HEK293T (cell line): ENCODE measurements around the gene AADACL4.

Source experiments
- BHLHE40 ChIP-seq: fragments of 450-650 bp; IDR thresholded peaks from 2 replicates; pipeline ENCODE4 v1.6.1; 2016; ENCODE audit warnings: mild to moderate bottlenecking, moderate library complexity, borderline replicate concordance
- ELF4 ChIP-seq: fragments of 450-650 bp; IDR thresholded peaks from 2 replicates; pipeline ENCODE4 v1.6.1; 2017; ENCODE audit warnings: antibody characterized with exemption
- FOXK2 ChIP-seq: fragments of 450-650 bp; IDR thresholded peaks from 2 replicates; pipeline ENCODE4 v1.6.1; 2016; ENCODE audit warnings: mild to moderate bottlenecking
- FOXM1 ChIP-seq: fragments of 450-650 bp; IDR thresholded peaks from 2 replicates; pipeline ENCODE4 v1.6.1; 2017; ENCODE audit warnings: mild to moderate bottlenecking, borderline replicate concordance
- HDGF ChIP-seq: fragments of 450-650 bp; IDR thresholded peaks from 2 replicates; pipeline ENCODE4 v1.6.1; 2017; ENCODE audit warnings: antibody characterized with exemption, borderline replicate concordance
- PKNOX1 ChIP-seq: fragments of 450-650 bp; IDR thresholded peaks from 2 replicates; pipeline ENCODE4 v1.6.1; 2016
- SP1 ChIP-seq: fragments of 450-650 bp; IDR thresholded peaks from 2 replicates; pipeline ENCODE4 v1.6.1; 2017
- SUZ12 ChIP-seq: fragments of 450-650 bp; IDR thresholded peaks from 2 replicates; pipeline ENCODE4 v1.6.1; 2016; ENCODE audit warnings: mild to moderate bottlenecking
- TARDBP ChIP-seq: fragments of 450-650 bp; IDR thresholded peaks from 2 replicates; pipeline ENCODE4 v1.6.1; 2016

- TF ChIP-seq FOXK2 (no peak), SUZ12 (no peak), BHLHE40 (no peak), TARDBP (no peak), HDGF (no peak), FOXM1 (no peak), PKNOX1 (no peak), ELF4 (no peak), SP1 (no peak)
Observed at GRCh38 chr1:12703821-12704451, 60.1 kb downstream of the AADACL4 start.
